DND-41 (cell line): ENCODE measurements around the gene USP12.

Experiments used
- ATAC-seq: fragments of 200-7000 bp; cut with Tn5 transposase; 3 replicates; pipeline ENCODE4 v1.9.1; 2021; ENCODE audit warnings: low read depth; ENCODE audit not compliant: insufficient read depth
- DNase-seq: peaks from one replicate; pipeline ENCODE4 v3.0.0-alpha.2; 2020
- H2AFZ ChIP-seq: 2 replicates; pipeline ENCODE4 v1.6.0; 2012; ENCODE audit warnings: low read depth, low read length
- H3K27ac ChIP-seq: 2 replicates; pipeline ENCODE4 v1.5.1; 2012; ENCODE audit warnings: low read length, inconsistent platforms
- H3K27me3 ChIP-seq: fragments of 200-600 bp; sonication (generic); 2 replicates; pipeline ENCODE4 v1.6.0; 2012; ENCODE audit warnings: low read length, mild to moderate bottlenecking, inconsistent platforms; ENCODE audit not compliant: insufficient read depth, poor library complexity
- H3K36me3 ChIP-seq: 2 replicates; pipeline ENCODE4 v1.5.1; 2012; ENCODE audit warnings: low read length, inconsistent platforms; ENCODE audit not compliant: insufficient read depth
- H3K4me1 ChIP-seq: 2 replicates; pipeline ENCODE4 v1.5.1; 2012; ENCODE audit warnings: mild to moderate bottlenecking, low read length; ENCODE audit not compliant: insufficient read depth
- H3K4me2 ChIP-seq: 2 replicates; pipeline ENCODE4 v1.6.0; 2012; ENCODE audit warnings: mild to moderate bottlenecking, moderate library complexity, low read length, inconsistent platforms; ENCODE audit not compliant: insufficient read depth
- H3K4me3 ChIP-seq, 2 experiments: fragments of 200-600 bp in 1 of 2; shearing (Covaris generic) in 1 of 2; 2 replicates each; pipeline ENCODE4 v1.5.1; 2012 to 2016; ENCODE audit warnings: inconsistent platforms in 2 of 2, low read length in 2 of 2, mild to moderate bottlenecking in 2 of 2, low read depth in 1 of 2, moderate library complexity in 1 of 2
- H3K79me2 ChIP-seq: 2 replicates; pipeline ENCODE4 v1.6.0; 2012; ENCODE audit warnings: low read length, inconsistent platforms; ENCODE audit not compliant: insufficient read depth
- H3K9ac ChIP-seq: 2 replicates; pipeline ENCODE4 v1.6.0; 2012; ENCODE audit warnings: low read depth, mild to moderate bottlenecking, inconsistent platforms, low read length, moderate library complexity
- H3K9me3 ChIP-seq: 2 replicates; pipeline ENCODE4 v1.5.1; 2012; ENCODE audit warnings: low read length, moderate library complexity, mild to moderate bottlenecking, inconsistent platforms; ENCODE audit not compliant: insufficient read depth, severe bottlenecking
- H4K20me1 ChIP-seq: 2 replicates; pipeline ENCODE4 v1.6.0; 2012; ENCODE audit warnings: low read length; ENCODE audit not compliant: insufficient read depth
- CTCF ChIP-seq: IDR thresholded peaks from 2 replicates; pipeline ENCODE4 v1.5.1; 2012; ENCODE audit warnings: borderline replicate concordance, low read length, moderate library complexity, mild to moderate bottlenecking; ENCODE audit not compliant: poor library complexity, severe bottlenecking; ENCODE audit errors: extremely low read depth
- EZH2 ChIP-seq: IDR thresholded peaks from 3 replicates; pipeline ENCODE4 v1.6.1; 2012; ENCODE audit warnings: borderline replicate concordance, low read depth, mild to moderate bottlenecking, moderate library complexity, low read length, inconsistent platforms; ENCODE audit not compliant: severe bottlenecking

Gene USP12

GRCh38 chr13:27149702-27150101 lies 21.9 kb downstream of the USP12 start:
- no peak for ATAC-seq
- H3K4me1 ChIP-seq = no peaks in the 10 kb centered on the region
- peaks cover 69% of the 10 kb centered on the region for H4K20me1 ChIP-seq
- no peak for TF ChIP-seq EZH2
- TF ChIP-seq CTCF = no peak
- no peak for DNase-seq
- no peak overlapping the region for H3K27ac ChIP-seq
- no peak overlapping the region for H3K4me3 ChIP-seq
- no peaks in the 10 kb centered on the region for H3K9me3 ChIP-seq
- no peak overlapping the region for H2AFZ ChIP-seq
- H3K4me2 ChIP-seq = no peak overlapping the region
- peaks cover 95% of the 10 kb centered on the region for H3K79me2 ChIP-seq
- no peak overlapping the region for H3K9ac ChIP-seq
- H3K36me3 ChIP-seq = no peaks in the 10 kb centered on the region
- no peaks in the 10 kb centered on the region for H3K27me3 ChIP-seq

GRCh38 chr13:27148900-27149299 lies 22.7 kb downstream of the USP12 start:
- DNase-seq (no peak), ATAC-seq (no peak)
- H3K27me3 ChIP-seq = no peaks in the 10 kb centered on the region
- no peaks in the 10 kb centered on the region for H3K9me3 ChIP-seq
- no peaks in the 10 kb centered on the region for H3K4me1 ChIP-seq
- H3K36me3 ChIP-seq = no peaks in the 10 kb centered on the region
- peaks cover 95% of the 10 kb centered on the region for H3K79me2 ChIP-seq
- no peak overlapping the region for H3K4me3 ChIP-seq
- no peak overlapping the region for H3K9ac ChIP-seq
- no peak for TF ChIP-seq EZH2
- no peak for TF ChIP-seq CTCF
- H4K20me1 ChIP-seq = peaks cover 67% of the 10 kb centered on the region
- H3K4me2 ChIP-seq = no peak overlapping the region
- no peak overlapping the region for H2AFZ ChIP-seq
- H3K27ac ChIP-seq = no peak overlapping the region

GRCh38 chr13:27147530-27148170 lies 24.0 kb downstream of the USP12 start:
- H3K4me3 ChIP-seq = no peak overlapping the region
- H3K36me3 ChIP-seq = no peaks in the 10 kb centered on the region
- H3K79me2 ChIP-seq = peaks cover 95% of the 10 kb centered on the region
- no peaks in the 10 kb centered on the region for H3K27me3 ChIP-seq
- no peak overlapping the region for H3K4me2 ChIP-seq
- no peaks in the 10 kb centered on the region for H3K9me3 ChIP-seq
- H4K20me1 ChIP-seq = peaks cover 68% of the 10 kb centered on the region
- no peak overlapping the region for H3K27ac ChIP-seq
- no peak for TF ChIP-seq EZH2
- TF ChIP-seq CTCF = no peak
- no peak overlapping the region for H2AFZ ChIP-seq
- H3K9ac ChIP-seq = no peak overlapping the region
- no peak for DNase-seq
- ATAC-seq = no peak
- no peaks in the 10 kb centered on the region for H3K4me1 ChIP-seq
